ENCODE measurements around the gene TLCD3A. TPM values are rescaled to one million over a fixed set of nuclear protein-coding genes. Genes with fewer than 3 reads are reported as not detected.

The TLCD3A gene
- total RNA-seq, 1 experiment from 2014 or later, result 21.6 TPM

GRCh38 chr17:740240-741017 is 8.0 kb downstream of the TLCD3A start:
- H3K4me1 Mint-ChIP-seq, result no peaks in the 10 kb centered on the region
- no peak overlapping the region for H3K27ac Mint-ChIP-seq
- no peak overlapping the region for H3K4me3 Mint-ChIP-seq
- ChIA-PET CTCF (interaction anchor here (1.6 kb wide), 1 partner anchor 240 kb away, joined by 3 read pairs; no protein-coding TSS in a partner anchor), POLR2A (no interaction called here)
- DNase-seq (ENCODE audit: low spot score) (no peak), ATAC-seq (no peak)
- no peaks in the 10 kb centered on the region for H3K27me3 Mint-ChIP-seq (ENCODE audit: low read depth)
- H3K9me3 Mint-ChIP-seq, result no peaks in the 10 kb centered on the region
- peaks cover 69% of the 10 kb centered on the region for H3K36me3 Mint-ChIP-seq
- no peak for TF ChIP-seq PRRX2 (CRISPR knock-in tag; IDR thresholded peaks at IDR 0.05)
- TF ChIP-seq OVOL2 (CRISPR knock-in tag; IDR thresholded peaks at IDR 0.05; ENCODE audit: borderline replicate concordance), result no peak
- TF ChIP-seq GRHL2 (CRISPR knock-in tag; IDR thresholded peaks at IDR 0.05; ENCODE audit: insufficient replicate concordance, severe bottlenecking), result no peak
- no peak for TF ChIP-seq NFATC4 (CRISPR knock-in tag; IDR thresholded peaks at IDR 0.05)
- TF ChIP-seq SMAD4 (CRISPR knock-in tag; IDR thresholded peaks at IDR 0.05), result no peak
- TF ChIP-seq, protein P1, sequence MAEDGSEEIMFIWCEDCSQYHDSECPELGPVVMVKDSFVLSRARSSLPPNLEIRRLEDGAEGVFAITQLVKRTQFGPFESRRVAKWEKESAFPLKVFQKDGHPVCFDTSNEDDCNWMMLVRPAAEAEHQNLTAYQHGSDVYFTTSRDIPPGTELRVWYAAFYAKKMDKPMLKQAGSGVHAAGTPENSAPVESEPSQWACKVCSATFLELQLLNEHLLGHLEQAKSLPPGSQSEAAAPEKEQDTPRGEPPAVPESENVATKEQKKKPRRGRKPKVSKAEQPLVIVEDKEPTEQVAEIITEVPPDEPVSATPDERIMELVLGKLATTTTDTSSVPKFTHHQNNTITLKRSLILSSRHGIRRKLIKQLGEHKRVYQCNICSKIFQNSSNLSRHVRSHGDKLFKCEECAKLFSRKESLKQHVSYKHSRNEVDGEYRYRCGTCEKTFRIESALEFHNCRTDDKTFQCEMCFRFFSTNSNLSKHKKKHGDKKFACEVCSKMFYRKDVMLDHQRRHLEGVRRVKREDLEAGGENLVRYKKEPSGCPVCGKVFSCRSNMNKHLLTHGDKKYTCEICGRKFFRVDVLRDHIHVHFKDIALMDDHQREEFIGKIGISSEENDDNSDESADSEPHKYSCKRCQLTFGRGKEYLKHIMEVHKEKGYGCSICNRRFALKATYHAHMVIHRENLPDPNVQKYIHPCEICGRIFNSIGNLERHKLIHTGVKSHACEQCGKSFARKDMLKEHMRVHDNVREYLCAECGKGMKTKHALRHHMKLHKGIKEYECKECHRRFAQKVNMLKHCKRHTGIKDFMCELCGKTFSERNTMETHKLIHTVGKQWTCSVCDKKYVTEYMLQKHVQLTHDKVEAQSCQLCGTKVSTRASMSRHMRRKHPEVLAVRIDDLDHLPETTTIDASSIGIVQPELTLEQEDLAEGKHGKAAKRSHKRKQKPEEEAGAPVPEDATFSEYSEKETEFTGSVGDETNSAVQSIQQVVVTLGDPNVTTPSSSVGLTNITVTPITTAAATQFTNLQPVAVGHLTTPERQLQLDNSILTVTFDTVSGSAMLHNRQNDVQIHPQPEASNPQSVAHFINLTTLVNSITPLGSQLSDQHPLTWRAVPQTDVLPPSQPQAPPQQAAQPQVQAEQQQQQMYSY (CRISPR knock-in tag; IDR thresholded peaks at IDR 0.05), result no peak
- no peak for TF ChIP-seq USF2 (CRISPR knock-in tag; IDR thresholded peaks at IDR 0.05)
- TF ChIP-seq NFYB (CRISPR knock-in tag; conservative IDR thresholded peaks at IDR 0.05; ENCODE audit: low read depth), result no peak
- TF ChIP-seq MAX (CRISPR knock-in tag; IDR thresholded peaks at IDR 0.05), result no peak
- TF ChIP-seq MLX (CRISPR knock-in tag; IDR thresholded peaks at IDR 0.05), result no peak
- no peak for TF ChIP-seq JUN (CRISPR knock-in tag; IDR thresholded peaks at IDR 0.05)
- no peak for TF ChIP-seq NR1H2 (CRISPR knock-in tag; IDR thresholded peaks at IDR 0.05)
- no peak for TF ChIP-seq IRF2 (CRISPR knock-in tag; IDR thresholded peaks at IDR 0.05; ENCODE audit: borderline replicate concordance, low read depth)
- TF ChIP-seq RORB (CRISPR knock-in tag; IDR thresholded peaks at IDR 0.05), result no peak

DNA sequence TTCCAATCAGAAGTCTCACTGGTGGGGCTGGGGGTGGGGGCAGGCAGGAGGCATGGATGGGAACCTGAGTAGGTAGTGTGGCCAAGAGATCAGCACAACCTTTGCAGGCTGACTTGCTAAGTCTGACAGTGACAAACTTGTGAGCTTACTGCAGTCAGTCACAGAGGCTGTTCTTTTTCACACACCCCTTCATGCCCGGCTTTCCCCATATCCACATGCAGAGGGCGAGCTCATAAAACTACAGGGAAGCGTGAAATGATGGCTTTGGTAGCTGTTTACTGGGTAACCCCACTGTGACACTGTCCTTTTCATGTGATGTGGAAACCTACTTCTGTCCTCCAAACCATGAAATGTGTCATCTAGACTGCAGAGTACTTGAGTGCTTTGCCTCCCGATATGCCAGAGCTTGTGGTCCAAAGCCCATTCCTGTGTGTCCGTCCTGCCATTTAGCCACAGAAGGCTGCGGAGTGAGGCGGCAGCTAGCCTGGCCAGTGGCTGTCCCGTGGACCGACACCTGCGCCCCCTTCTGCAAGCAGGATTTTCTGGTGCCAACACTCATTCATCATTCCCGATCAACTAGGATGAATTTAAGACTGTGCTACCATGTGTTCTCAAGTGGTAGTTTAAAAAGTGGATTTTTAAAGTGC is 9.9 kb downstream of the TLCD3A start:
- Mint-ChIP-seq H3K9me3 (no peaks in the 10 kb centered on the region), H3K36me3 (peaks cover 76% of the 10 kb centered on the region), H3K27me3 (ENCODE audit: low read depth) (no peaks in the 10 kb centered on the region), H3K27ac (no peak overlapping the region), H3K4me3 (no peak overlapping the region), H3K4me1 (no peaks in the 10 kb centered on the region)
- ChIA-PET POLR2A (no interaction called here), CTCF (interaction anchor here (0.6 to 1.1 kb wide), 5 partner anchors 9 to 314 kb away, joined by 3 to 5 read pairs (median 4); partner anchors contain the start of gene TIMM22)
- no peak for DNase-seq (ENCODE audit: low spot score)
- peak; percentile 14; the same call in 1 of the 2 replicates for ATAC-seq
- TF ChIP-seq SOX15 (CRISPR knock-in tag; IDR thresholded peaks at IDR 0.05), result no peak
- TF ChIP-seq JAZF1 (CRISPR knock-in tag; IDR thresholded peaks at IDR 0.05), result no peak
- TF ChIP-seq IRF2 (CRISPR knock-in tag; IDR thresholded peaks at IDR 0.05; ENCODE audit: borderline replicate concordance, low read depth), result no peak
- TF ChIP-seq MLX (CRISPR knock-in tag; IDR thresholded peaks at IDR 0.05), result no peak
- TF ChIP-seq SMAD4 (CRISPR knock-in tag; IDR thresholded peaks at IDR 0.05), result no peak
- TF ChIP-seq, protein P2, sequence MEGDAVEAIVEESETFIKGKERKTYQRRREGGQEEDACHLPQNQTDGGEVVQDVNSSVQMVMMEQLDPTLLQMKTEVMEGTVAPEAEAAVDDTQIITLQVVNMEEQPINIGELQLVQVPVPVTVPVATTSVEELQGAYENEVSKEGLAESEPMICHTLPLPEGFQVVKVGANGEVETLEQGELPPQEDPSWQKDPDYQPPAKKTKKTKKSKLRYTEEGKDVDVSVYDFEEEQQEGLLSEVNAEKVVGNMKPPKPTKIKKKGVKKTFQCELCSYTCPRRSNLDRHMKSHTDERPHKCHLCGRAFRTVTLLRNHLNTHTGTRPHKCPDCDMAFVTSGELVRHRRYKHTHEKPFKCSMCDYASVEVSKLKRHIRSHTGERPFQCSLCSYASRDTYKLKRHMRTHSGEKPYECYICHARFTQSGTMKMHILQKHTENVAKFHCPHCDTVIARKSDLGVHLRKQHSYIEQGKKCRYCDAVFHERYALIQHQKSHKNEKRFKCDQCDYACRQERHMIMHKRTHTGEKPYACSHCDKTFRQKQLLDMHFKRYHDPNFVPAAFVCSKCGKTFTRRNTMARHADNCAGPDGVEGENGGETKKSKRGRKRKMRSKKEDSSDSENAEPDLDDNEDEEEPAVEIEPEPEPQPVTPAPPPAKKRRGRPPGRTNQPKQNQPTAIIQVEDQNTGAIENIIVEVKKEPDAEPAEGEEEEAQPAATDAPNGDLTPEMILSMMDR (IDR thresholded peaks at IDR 0.05), result no peak
- no peak for TF ChIP-seq GTF2I (CRISPR knock-in tag; conservative IDR thresholded peaks at IDR 0.05)
- TF ChIP-seq MXD4 (CRISPR knock-in tag; IDR thresholded peaks at IDR 0.05; ENCODE audit: borderline replicate concordance), result no peak
- TF ChIP-seq NR3C1 (CRISPR knock-in tag; conservative IDR thresholded peaks at IDR 0.05; ENCODE audit: low read depth), result no peak
- TF ChIP-seq JUN (CRISPR knock-in tag; IDR thresholded peaks at IDR 0.05), result no peak
- no peak for TF ChIP-seq ZNF396 (CRISPR knock-in tag; IDR thresholded peaks at IDR 0.05; ENCODE audit: borderline replicate concordance)

Data from WTC11 (cell line).